H9 (cell line): ENCODE data around the gene RELA. TPM values are rescaled to one million over a fixed set of nuclear protein-coding genes. Genes with fewer than 3 reads are reported as not detected.
A peak's percentile ranks its signal among the peaks of the same experiment; 100 is the strongest.

Experiments
- DNase-seq: peaks from one replicate; pipeline ENCODE4 v3.0.0-alpha.2; 2017
- H2AFZ ChIP-seq: one replicate; pipeline ENCODE4 v1.6.1; 2013; ENCODE audit warnings: mild to moderate bottlenecking, low read length, control low read depth, moderate library complexity
- H2AK5ac ChIP-seq: 2 replicates; pipeline ENCODE4 v1.6.1; 2013; ENCODE audit warnings: low read length, control low read depth, mixed read lengths; ENCODE audit not compliant: insufficient read length
- H2BK120ac ChIP-seq: one replicate; pipeline ENCODE4 v1.6.1; 2013; ENCODE audit warnings: low read depth, mild to moderate bottlenecking, low read length, control low read depth, inconsistent platforms; ENCODE audit not compliant: poor library complexity, severe bottlenecking
- H2BK12ac ChIP-seq: 2 replicates; pipeline ENCODE4 v1.6.1; 2013; ENCODE audit warnings: low read length, control low read depth, mixed read lengths, low read depth; ENCODE audit not compliant: insufficient read length
- H2BK15ac ChIP-seq: 2 replicates; pipeline ENCODE4 v1.6.1; 2013; ENCODE audit warnings: low read depth, low read length, control low read depth
- H2BK20ac ChIP-seq: one replicate; pipeline ENCODE4 v1.6.1; 2013; ENCODE audit warnings: low read depth, mild to moderate bottlenecking, low read length, control low read depth, inconsistent platforms; ENCODE audit not compliant: poor library complexity, severe bottlenecking
- H2BK5ac ChIP-seq: 2 replicates; pipeline ENCODE4 v1.6.1; 2013; ENCODE audit warnings: low read length, control low read depth, mixed read lengths; ENCODE audit not compliant: insufficient read length
- H3K14ac ChIP-seq: 2 replicates; pipeline ENCODE4 v1.6.1; 2013; ENCODE audit warnings: low read length, control low read depth; ENCODE audit not compliant: insufficient read depth
- H3K18ac ChIP-seq: 2 replicates; pipeline ENCODE4 v1.6.1; 2013; ENCODE audit warnings: low read depth, mild to moderate bottlenecking, mixed read lengths, low read length, control low read depth; ENCODE audit not compliant: insufficient read length
- H3K23ac ChIP-seq: 2 replicates; pipeline ENCODE4 v1.6.1; 2013; ENCODE audit warnings: low read length, control low read depth, mixed read lengths, low read depth; ENCODE audit not compliant: insufficient read length
- H3K23me2 ChIP-seq: 2 replicates; pipeline ENCODE4 v1.6.1; 2013; ENCODE audit warnings: low read depth, mild to moderate bottlenecking, mixed read lengths, low read length, control low read depth; ENCODE audit not compliant: insufficient read length, poor library complexity, severe bottlenecking
- H3K27ac ChIP-seq: 2 replicates; pipeline ENCODE4 v1.5.1; 2013; ENCODE audit warnings: low read length, control low read depth, mixed read lengths, low read depth; ENCODE audit not compliant: insufficient read length
- H3K27me3 ChIP-seq: 2 replicates; pipeline ENCODE4 v1.6.1; 2013; ENCODE audit warnings: low read length, control low read depth, inconsistent platforms; ENCODE audit not compliant: insufficient read depth
- H3K4ac ChIP-seq: 2 replicates; pipeline ENCODE4 v1.6.1; 2013; ENCODE audit warnings: low read depth, mild to moderate bottlenecking, control low read depth, inconsistent platforms, low read length, moderate library complexity
- H3K4me1 ChIP-seq: 2 replicates; pipeline ENCODE4 v1.6.1; 2013; ENCODE audit warnings: low read length, control low read depth, inconsistent platforms; ENCODE audit not compliant: insufficient read depth
- H3K4me2 ChIP-seq: 2 replicates; pipeline ENCODE4 v1.6.1; 2013; ENCODE audit warnings: low read length, control low read depth, mixed read lengths; ENCODE audit not compliant: insufficient read length, insufficient read depth
- H3K56ac ChIP-seq: 2 replicates; pipeline ENCODE4 v1.6.1; 2013; ENCODE audit warnings: low read depth, mild to moderate bottlenecking, mixed read lengths, low read length, control low read depth; ENCODE audit not compliant: insufficient read length
- H3K79me1 ChIP-seq: 2 replicates; pipeline ENCODE4 v1.6.1; 2013; ENCODE audit warnings: low read depth, mild to moderate bottlenecking, moderate library complexity, low read length, control low read depth, inconsistent platforms; ENCODE audit not compliant: insufficient read depth, poor library complexity, severe bottlenecking
- H3K79me2 ChIP-seq: 2 replicates; pipeline ENCODE4 v1.6.1; 2013; ENCODE audit warnings: low read length, control low read depth, inconsistent platforms; ENCODE audit not compliant: insufficient read depth
- H3K9ac ChIP-seq: 2 replicates; pipeline ENCODE4 v1.6.1; 2013; ENCODE audit warnings: low read length, control low read depth, mixed read lengths; ENCODE audit not compliant: insufficient read length; ENCODE audit errors: extremely low read depth
- H3K9me3 ChIP-seq: one replicate; pipeline ENCODE4 v1.6.1; 2013; ENCODE audit warnings: low read depth, low read length, inconsistent platforms; ENCODE audit not compliant: control insufficient read depth
- H3T11ph ChIP-seq: one replicate; pipeline ENCODE4 v1.6.1; 2013; ENCODE audit warnings: mild to moderate bottlenecking, low read length, control low read depth, inconsistent platforms
- H4K20me1 ChIP-seq: one replicate; pipeline ENCODE4 v1.6.1; 2013; ENCODE audit not compliant: control insufficient read depth, insufficient read length, insufficient read depth
- H4K5ac ChIP-seq: 2 replicates; pipeline ENCODE4 v1.6.1; 2013; ENCODE audit warnings: low read depth, mild to moderate bottlenecking, mixed read lengths, low read length, control low read depth; ENCODE audit not compliant: insufficient read length
- H4K8ac ChIP-seq: replicated peaks from 2 replicates; pipeline ENCODE4 v1.6.1; 2013; ENCODE audit warnings: low read length, control low read depth, mixed read lengths, low read depth; ENCODE audit not compliant: insufficient read length
- H4K91ac ChIP-seq: 2 replicates; pipeline ENCODE4 v1.6.1; 2013; ENCODE audit warnings: low read depth, mild to moderate bottlenecking, moderate library complexity, mixed read lengths, low read length, control low read depth; ENCODE audit not compliant: insufficient read length
- H3K27ac Mint-ChIP-seq, 3 experiments: 2 replicates in 2 of 3; 3 replicates in 1 of 3; pipeline ENCODE4 v1.8.0; 2020 to 2021; ENCODE audit warnings: mixed read lengths in 3 of 3, mild to moderate bottlenecking in 1 of 3, moderate library complexity in 1 of 3
- H3K27me3 Mint-ChIP-seq: 2 replicates; pipeline ENCODE4 v1.8.0; 2021; ENCODE audit warnings: low read depth, mild to moderate bottlenecking, moderate library complexity, mixed read lengths
- H3K36me3 Mint-ChIP-seq, 3 experiments: 2 replicates in 2 of 3; 3 replicates in 1 of 3; pipeline ENCODE4 v1.8.0; 2020 to 2021; ENCODE audit warnings: low read depth in 3 of 3, mixed read lengths in 3 of 3; ENCODE audit not compliant: insufficient read depth in 1 of 3
- H3K4me1 Mint-ChIP-seq, 2 experiments: 2 replicates each; pipeline ENCODE4 v1.8.0; 2020; ENCODE audit warnings: mixed read lengths in 2 of 2
- H3K4me3 Mint-ChIP-seq, 2 experiments: 2 replicates in 1 of 2; 3 replicates in 1 of 2; pipeline ENCODE4 v1.8.0; 2020 to 2021; ENCODE audit warnings: mild to moderate bottlenecking in 2 of 2, mixed read lengths in 2 of 2, moderate library complexity in 1 of 2
- H3K9me3 Mint-ChIP-seq, 2 experiments: 2 replicates in 1 of 2; 3 replicates in 1 of 2; pipeline ENCODE4 v1.8.0; 2020; ENCODE audit warnings: mild to moderate bottlenecking in 2 of 2, mixed read lengths in 2 of 2, moderate library complexity in 1 of 2
- WGBS: extraction: QIAGEN DNeasy Blood & Tissue Kit; methylation state at CpG from one replicate; pipeline ENCODE4 v1.1.7; 2013; ENCODE audit warnings: missing lambda C conversion rate, low lambda C conversion rate, mixed read lengths; ENCODE audit not compliant: insufficient read length; ENCODE audit errors: extremely low coverage; 5-methylcytosine and 5-hydroxymethylcytosine counted together
- total RNA-seq: library from RNA; stranded (reverse); gene quantifications from 2 replicates; pipeline ENCODE4 v1.2.1, GENCODE V29; 2021
- TF ChIP-seq, protein P1 (sequence below): fragments of 200-600 bp; sonication (generic); conservative IDR thresholded peaks from 3 replicates; pipeline ENCODE4 v1.8.0; 2021; ENCODE audit warnings: antibody characterized with exemption, mild to moderate bottlenecking

Gene RELA
- total RNA-seq, 1 experiment from 2014 or later = 48.8 TPM

DNA sequence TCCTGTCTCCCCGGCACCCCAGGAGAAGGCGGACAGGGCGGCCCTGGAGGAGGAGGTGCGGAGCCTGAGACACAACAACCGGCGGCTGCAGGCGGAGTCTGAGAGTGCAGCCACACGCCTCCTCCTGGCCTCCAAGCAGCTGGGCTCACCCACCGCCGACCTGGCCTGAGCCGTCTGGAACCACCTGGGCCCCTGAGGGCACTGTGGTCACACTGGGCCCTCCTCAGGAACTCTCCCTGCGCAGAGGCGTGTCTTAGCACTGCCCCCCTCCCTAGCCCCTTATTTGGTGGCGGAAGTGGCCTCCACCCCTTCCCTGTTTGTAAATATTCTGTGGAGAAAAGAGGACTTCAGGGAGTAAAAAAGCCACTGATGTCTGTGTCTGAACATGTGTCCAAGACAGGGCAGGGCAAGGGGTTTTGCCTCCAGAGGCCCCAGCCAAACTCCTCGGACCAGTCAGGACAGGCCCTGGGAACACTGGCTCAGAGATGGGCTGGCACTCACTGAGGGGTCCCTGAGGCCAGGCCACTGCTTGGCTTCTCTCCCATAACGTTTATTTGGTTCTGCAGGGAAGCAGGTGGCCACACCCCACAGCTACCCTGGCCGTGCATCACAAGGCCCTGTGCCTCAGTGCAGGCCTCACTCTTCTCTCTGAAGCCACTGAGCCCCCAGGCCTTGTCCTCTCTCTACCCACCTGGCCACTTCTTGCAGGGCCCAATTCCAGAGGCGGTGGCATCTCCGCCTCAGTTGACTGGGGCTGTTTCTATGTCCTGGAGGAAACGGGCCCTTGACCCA is 12.0 kb downstream of the RELA start:
- Histone ChIP-seq H2BK20ac (no peak overlapping the region), H3T11ph (no peak overlapping the region), H3K27me3 (no peaks in the 10 kb centered on the region), H4K5ac (no peak overlapping the region), H4K20me1 (peaks cover 3% of the 10 kb centered on the region), H2BK12ac (no peak overlapping the region), H2AFZ (no peak overlapping the region), H3K14ac (no peak overlapping the region), H2BK15ac (no peak overlapping the region), H3K9me3 (no peaks in the 10 kb centered on the region), H3K4me1 (peaks cover 4% of the 10 kb centered on the region; the same call in 1 of the 2 replicates), H3K23ac (no peak overlapping the region), H4K91ac (no peak overlapping the region), H3K18ac (no peak overlapping the region), H4K8ac (no peak overlapping the region), H3K56ac (no peak overlapping the region), H3K79me2 (no peaks in the 10 kb centered on the region), H2AK5ac (no peak overlapping the region), H3K9ac (no peak overlapping the region), H2BK5ac (no peak overlapping the region), H3K27ac (no peak overlapping the region), H3K4ac (no peak overlapping the region), H2BK120ac (no peak overlapping the region), H3K4me2 (no peak overlapping the region), H3K79me1 (no peaks in the 10 kb centered on the region), H3K23me2 (peaks cover 7% of the 10 kb centered on the region)
- Mint-ChIP-seq H3K27me3 (peaks cover 3% of the 10 kb centered on the region), H3K9me3 (no peaks in the 10 kb centered on the region; a peak in 1 of 5 replicates), H3K4me3 (no peak overlapping the region), H3K27ac (no peak overlapping the region), H3K36me3 (peaks cover 15 to 27% (median 16%) of the 10 kb centered on the region in 3 experiments), H3K4me1 (peaks cover 20 to 23% of the 10 kb centered on the region in 2 experiments)
- TF ChIP-seq, protein P1, sequence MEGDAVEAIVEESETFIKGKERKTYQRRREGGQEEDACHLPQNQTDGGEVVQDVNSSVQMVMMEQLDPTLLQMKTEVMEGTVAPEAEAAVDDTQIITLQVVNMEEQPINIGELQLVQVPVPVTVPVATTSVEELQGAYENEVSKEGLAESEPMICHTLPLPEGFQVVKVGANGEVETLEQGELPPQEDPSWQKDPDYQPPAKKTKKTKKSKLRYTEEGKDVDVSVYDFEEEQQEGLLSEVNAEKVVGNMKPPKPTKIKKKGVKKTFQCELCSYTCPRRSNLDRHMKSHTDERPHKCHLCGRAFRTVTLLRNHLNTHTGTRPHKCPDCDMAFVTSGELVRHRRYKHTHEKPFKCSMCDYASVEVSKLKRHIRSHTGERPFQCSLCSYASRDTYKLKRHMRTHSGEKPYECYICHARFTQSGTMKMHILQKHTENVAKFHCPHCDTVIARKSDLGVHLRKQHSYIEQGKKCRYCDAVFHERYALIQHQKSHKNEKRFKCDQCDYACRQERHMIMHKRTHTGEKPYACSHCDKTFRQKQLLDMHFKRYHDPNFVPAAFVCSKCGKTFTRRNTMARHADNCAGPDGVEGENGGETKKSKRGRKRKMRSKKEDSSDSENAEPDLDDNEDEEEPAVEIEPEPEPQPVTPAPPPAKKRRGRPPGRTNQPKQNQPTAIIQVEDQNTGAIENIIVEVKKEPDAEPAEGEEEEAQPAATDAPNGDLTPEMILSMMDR = no peak
- no CpG with 5 or more reads among the region's 20 CpGs for WGBS
- peak; percentile 58 for DNase-seq
